ENCODE results near the gene FSD1L.

GRCh38 chr9:105497704-105498103 is 49.9 kb downstream of the FSD1L start:
- TF ChIP-seq, protein P1, sequence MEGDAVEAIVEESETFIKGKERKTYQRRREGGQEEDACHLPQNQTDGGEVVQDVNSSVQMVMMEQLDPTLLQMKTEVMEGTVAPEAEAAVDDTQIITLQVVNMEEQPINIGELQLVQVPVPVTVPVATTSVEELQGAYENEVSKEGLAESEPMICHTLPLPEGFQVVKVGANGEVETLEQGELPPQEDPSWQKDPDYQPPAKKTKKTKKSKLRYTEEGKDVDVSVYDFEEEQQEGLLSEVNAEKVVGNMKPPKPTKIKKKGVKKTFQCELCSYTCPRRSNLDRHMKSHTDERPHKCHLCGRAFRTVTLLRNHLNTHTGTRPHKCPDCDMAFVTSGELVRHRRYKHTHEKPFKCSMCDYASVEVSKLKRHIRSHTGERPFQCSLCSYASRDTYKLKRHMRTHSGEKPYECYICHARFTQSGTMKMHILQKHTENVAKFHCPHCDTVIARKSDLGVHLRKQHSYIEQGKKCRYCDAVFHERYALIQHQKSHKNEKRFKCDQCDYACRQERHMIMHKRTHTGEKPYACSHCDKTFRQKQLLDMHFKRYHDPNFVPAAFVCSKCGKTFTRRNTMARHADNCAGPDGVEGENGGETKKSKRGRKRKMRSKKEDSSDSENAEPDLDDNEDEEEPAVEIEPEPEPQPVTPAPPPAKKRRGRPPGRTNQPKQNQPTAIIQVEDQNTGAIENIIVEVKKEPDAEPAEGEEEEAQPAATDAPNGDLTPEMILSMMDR (IDR thresholded peaks at IDR 0.05), result no peak
- TF ChIP-seq RFX5 (IDR thresholded peaks at IDR 0.05) (no peak), GATA3 (IDR thresholded peaks at IDR 0.05; ENCODE audit: borderline replicate concordance) (no peak), POLR2A (IDR thresholded peaks at IDR 0.05; ENCODE audit: low read length) (no peak), PBX3 (IDR thresholded peaks at IDR 0.05) (no peak), KDM5A (IDR thresholded peaks at IDR 0.05) (no peak), HDAC2 (IDR thresholded peaks at IDR 0.05) (no peak), SMC3 (IDR thresholded peaks at IDR 0.05) (no peak), ESRRA (IDR thresholded peaks at IDR 0.05; ENCODE audit: borderline replicate concordance, low read length) (no peak), CHD4 (IDR thresholded peaks at IDR 0.05; ENCODE audit: borderline replicate concordance) (no peak), CHD2 (IDR thresholded peaks at IDR 0.05; ENCODE audit: low read length, partially characterized antibody) (no peak), BHLHE40 (IDR thresholded peaks at IDR 0.05; ENCODE audit: low read depth, low read length) (no peak), JUN (IDR thresholded peaks at IDR 0.05) (no peak)
